ENCODE measurements around the gene CDC37L1. TPM values are rescaled to one million over a fixed set of nuclear protein-coding genes. Genes with fewer than 3 reads are reported as not detected.

The CDC37L1 gene
- total RNA-seq, 1 donor from 2014 or later, result 16.6 TPM

GRCh38 chr9:4665357-4665756 is 14.0 kb upstream of the CDC37L1 start:
- Mint-ChIP-seq H3K27me3 (no peaks in the 10 kb centered on the region), H3K4me3 (ENCODE audit: low read depth) (peak overlapping the region; percentile 76), H3K27ac (peak overlapping the region; percentile 95), H3K36me3 (ENCODE audit: insufficient read depth) (peaks cover 1% of the 10 kb centered on the region), H3K4me1 (ENCODE audit: low read depth) (peaks cover 49% of the 10 kb centered on the region), H3K9me3 (ENCODE audit: low read depth) (no peaks in the 10 kb centered on the region)
- no peak for DNase-seq (ENCODE audit: low spot score, unreplicated experiment)
- no peak for TF ChIP-seq CTCF (IDR thresholded peaks at IDR 0.05; ENCODE audit: unreplicated experiment)

GRCh38 chr9:4666042-4666699 is 13.2 kb upstream of the CDC37L1 start, which contains the start of gene SPATA6L:
SPATA6L (minus strand) TSS chr9:4666480; CDS start chr9:4666250, 230 bp downstream.
- no peaks in the 10 kb centered on the region for H3K27me3 Mint-ChIP-seq
- peak within 1 kb of the TSS; percentile 95 for H3K27ac Mint-ChIP-seq
- TF ChIP-seq CTCF (IDR thresholded peaks at IDR 0.05; ENCODE audit: unreplicated experiment), result no peak
- DNase-seq (ENCODE audit: low spot score, unreplicated experiment), result peak; percentile 24
- H3K36me3 Mint-ChIP-seq (ENCODE audit: insufficient read depth), result peaks cover 1% of the 10 kb centered on the region
- peak within 1 kb of the TSS; percentile 76 for H3K4me3 Mint-ChIP-seq (ENCODE audit: low read depth)
- peaks cover 49% of the 10 kb centered on the region for H3K4me1 Mint-ChIP-seq (ENCODE audit: low read depth)
- no peaks in the 10 kb centered on the region for H3K9me3 Mint-ChIP-seq (ENCODE audit: low read depth)

- H3K4me3 Mint-ChIP-seq (ENCODE audit: low read depth), result no peak overlapping the region
Measured at GRCh38 chr9:4667681-4668080, 11.7 kb upstream of the CDC37L1 start.

GRCh38 chr9:4668604-4669003 is 10.8 kb upstream of the CDC37L1 start:
- H3K9me3 Mint-ChIP-seq (ENCODE audit: low read depth), result no peaks in the 10 kb centered on the region
- peaks cover 32% of the 10 kb centered on the region for H3K4me1 Mint-ChIP-seq (ENCODE audit: low read depth)
- no peaks in the 10 kb centered on the region for H3K27me3 Mint-ChIP-seq
- no peaks in the 10 kb centered on the region for H3K36me3 Mint-ChIP-seq (ENCODE audit: insufficient read depth)
- H3K27ac Mint-ChIP-seq, result no peak overlapping the region
- H3K4me3 Mint-ChIP-seq (ENCODE audit: low read depth), result no peak overlapping the region
- no peak for TF ChIP-seq CTCF (IDR thresholded peaks at IDR 0.05; ENCODE audit: unreplicated experiment)
- no peak for DNase-seq (ENCODE audit: low spot score, unreplicated experiment)

More at GRCh38 chr9:4667681-4668080, 11.7 kb upstream of the CDC37L1 start:
- Mint-ChIP-seq H3K9me3 (ENCODE audit: low read depth) (no peaks in the 10 kb centered on the region), H3K27ac (no peak overlapping the region), H3K27me3 (no peaks in the 10 kb centered on the region), H3K4me1 (ENCODE audit: low read depth) (peaks cover 41% of the 10 kb centered on the region), H3K36me3 (ENCODE audit: insufficient read depth) (no peaks in the 10 kb centered on the region)
- no peak for TF ChIP-seq CTCF (IDR thresholded peaks at IDR 0.05; ENCODE audit: unreplicated experiment)
- no peak for DNase-seq (ENCODE audit: low spot score, unreplicated experiment)

- DNase-seq (ENCODE audit: low spot score, unreplicated experiment), result no peak
- Mint-ChIP-seq H3K27me3 (no peaks in the 10 kb centered on the region), H3K4me1 (ENCODE audit: low read depth) (peaks cover 20% of the 10 kb centered on the region), H3K4me3 (ENCODE audit: low read depth) (no peak overlapping the region), H3K36me3 (ENCODE audit: insufficient read depth) (no peaks in the 10 kb centered on the region), H3K27ac (no peak overlapping the region), H3K9me3 (ENCODE audit: low read depth) (no peaks in the 10 kb centered on the region)
- TF ChIP-seq CTCF (IDR thresholded peaks at IDR 0.05; ENCODE audit: unreplicated experiment), result no peak
Measured at GRCh38 chr9:4669890-4670289, 9.5 kb upstream of the CDC37L1 start.
